A549 treated with AZD9567 at 1 μM for 4 hours (cell line): ENCODE data around the gene RNF38. TPM values are rescaled to one million over a fixed set of nuclear protein-coding genes. Genes with fewer than 3 reads are reported as not detected.

Experiments used
- total RNA-seq: library from RNA; stranded (reverse); fragments of 200-300 nt; extraction: Qiagen RNA extraction; gene quantifications from 5 replicates; pipeline ENCODE4 v1.2.3, GENCODE V29; 2022; ENCODE audit not compliant: insufficient read depth

RNF38 gene
- 8.7 to 12.3 TPM (median 10.2 TPM) in 5 replicates for total RNA-seq

DNA sequence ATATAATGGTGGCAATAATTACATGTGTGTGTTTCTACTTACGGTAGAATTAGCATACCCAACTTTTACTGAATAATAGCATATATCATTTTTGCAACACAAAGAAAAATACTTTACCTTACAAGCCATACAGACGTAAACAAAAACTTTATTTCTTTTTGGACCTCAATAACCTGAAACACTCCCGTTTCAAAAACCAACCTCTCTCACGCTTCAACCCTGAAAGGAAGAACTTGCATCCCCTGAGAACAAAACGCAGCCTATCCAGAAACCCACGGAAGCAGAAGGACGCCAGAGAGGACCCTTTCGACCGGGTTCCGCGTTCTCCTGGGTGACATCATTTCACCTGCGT is at the start of gene RNF38:
Gene RNF38 (minus strand): TSS at position 290 of the 352 bp plus-strand sequence. CDS start 161 bp downstream, at position 129.

Other genes starting within 250 kb of the RNF38 start
- gene CCIN, start 230.9 kb downstream of the RNF38 start, total RNA-seq = not detected in 5 replicates
- gene CLTA, start 209.3 kb downstream of the RNF38 start, total RNA-seq = 301 to 415 TPM (median 377 TPM) in 5 replicates
- 12.7 to 17.1 TPM (median 14.7 TPM) in 5 replicates for gene GNE, start 141.8 kb downstream of the RNF38 start, total RNA-seq
- 63.7 to 88.1 TPM (median 70.4 TPM) in 5 replicates for gene MELK, start 172.6 kb upstream of the RNF38 start, total RNA-seq